Measurements from ENCODE around the gene NOX3. TPM values are rescaled to one million over a fixed set of nuclear protein-coding genes. Genes with fewer than 3 reads are reported as not detected.

The NOX3 gene
- total and polyA plus RNA-seq, 4 donors: not detected

DNA sequence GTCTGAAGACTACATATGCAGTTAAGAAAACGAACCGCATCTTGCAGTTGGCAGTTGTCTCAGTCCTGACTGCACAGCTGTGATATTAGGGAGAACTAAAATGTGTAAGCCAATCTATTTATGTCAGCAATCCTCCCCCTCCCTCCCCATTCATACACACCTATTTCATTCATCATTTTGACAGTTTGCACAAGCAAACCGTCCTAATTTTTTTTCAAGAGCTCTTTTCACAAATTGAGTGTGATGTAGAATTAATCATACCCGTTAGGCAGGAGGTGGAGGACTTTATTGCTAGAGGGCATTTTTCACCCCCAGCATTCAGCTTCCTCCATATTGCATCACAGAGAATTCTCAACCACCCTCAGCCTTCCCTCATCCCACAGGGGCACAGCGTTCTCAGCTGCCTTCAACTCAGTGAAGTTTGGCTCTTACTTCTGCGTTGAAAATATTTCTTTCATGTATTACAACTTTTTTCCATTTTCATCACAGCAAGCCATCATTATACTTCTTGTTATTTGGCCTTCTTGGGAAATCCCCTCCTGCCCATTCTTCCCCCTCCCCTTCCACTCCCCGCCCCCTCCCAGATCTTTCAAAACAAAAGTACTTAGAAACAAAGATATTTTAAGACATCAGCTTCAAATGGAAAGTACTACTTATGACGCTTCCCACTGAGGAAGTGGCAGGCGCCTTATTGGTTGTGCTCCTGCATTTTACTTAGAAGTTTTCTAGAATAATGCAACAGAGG, 37.5 kb downstream of the NOX3 start:
- WGBS, 2 donors: 10% methylated on average over 9 of the region's 9 CpGs
- H3K9ac ChIP-seq (ENCODE audit: insufficient read depth in 1 of 2, low read length in 2 of 2): peak overlapping the region in 1 of 2 donors; percentile 34
- H3K36me3 ChIP-seq (ENCODE audit: control insufficient read depth in 4 of 4, insufficient read depth in 4 of 4, low read length in 4 of 4): no peaks in the 10 kb centered on the region
- ATAC-seq (ENCODE audit: insufficient read depth, low FRiP score) (peak; percentile 53), DNase-seq (peak; percentile 60 to 83 (median 76))
- H3K27me3 ChIP-seq (ENCODE audit: control insufficient read depth in 3 of 3, insufficient read depth in 3 of 3, low read length in 2 of 3): no peaks in the 10 kb centered on the region
- H3K9me3 ChIP-seq (ENCODE audit: control insufficient read depth in 4 of 4, insufficient read depth in 3 of 4, low read length in 3 of 4): no peaks in the 10 kb centered on the region
- H3K4me1 ChIP-seq (ENCODE audit: control insufficient read depth in 5 of 5, insufficient read depth in 5 of 5, low read length in 5 of 5): peaks cover 0 to 11% (median 5%) of the 10 kb centered on the region in 5 donors
- H3K27ac ChIP-seq (ENCODE audit: low read depth in 1 of 2, low read length in 1 of 2): peak overlapping the region in 1 of 2 donors; percentile 65
- H3K4me3 ChIP-seq: no peak overlapping the region
- TF ChIP-seq, protein P1, sequence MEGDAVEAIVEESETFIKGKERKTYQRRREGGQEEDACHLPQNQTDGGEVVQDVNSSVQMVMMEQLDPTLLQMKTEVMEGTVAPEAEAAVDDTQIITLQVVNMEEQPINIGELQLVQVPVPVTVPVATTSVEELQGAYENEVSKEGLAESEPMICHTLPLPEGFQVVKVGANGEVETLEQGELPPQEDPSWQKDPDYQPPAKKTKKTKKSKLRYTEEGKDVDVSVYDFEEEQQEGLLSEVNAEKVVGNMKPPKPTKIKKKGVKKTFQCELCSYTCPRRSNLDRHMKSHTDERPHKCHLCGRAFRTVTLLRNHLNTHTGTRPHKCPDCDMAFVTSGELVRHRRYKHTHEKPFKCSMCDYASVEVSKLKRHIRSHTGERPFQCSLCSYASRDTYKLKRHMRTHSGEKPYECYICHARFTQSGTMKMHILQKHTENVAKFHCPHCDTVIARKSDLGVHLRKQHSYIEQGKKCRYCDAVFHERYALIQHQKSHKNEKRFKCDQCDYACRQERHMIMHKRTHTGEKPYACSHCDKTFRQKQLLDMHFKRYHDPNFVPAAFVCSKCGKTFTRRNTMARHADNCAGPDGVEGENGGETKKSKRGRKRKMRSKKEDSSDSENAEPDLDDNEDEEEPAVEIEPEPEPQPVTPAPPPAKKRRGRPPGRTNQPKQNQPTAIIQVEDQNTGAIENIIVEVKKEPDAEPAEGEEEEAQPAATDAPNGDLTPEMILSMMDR (IDR thresholded peaks at IDR 0.05; ENCODE audit: control extremely low read depth, extremely low read depth): no peak

DNA sequence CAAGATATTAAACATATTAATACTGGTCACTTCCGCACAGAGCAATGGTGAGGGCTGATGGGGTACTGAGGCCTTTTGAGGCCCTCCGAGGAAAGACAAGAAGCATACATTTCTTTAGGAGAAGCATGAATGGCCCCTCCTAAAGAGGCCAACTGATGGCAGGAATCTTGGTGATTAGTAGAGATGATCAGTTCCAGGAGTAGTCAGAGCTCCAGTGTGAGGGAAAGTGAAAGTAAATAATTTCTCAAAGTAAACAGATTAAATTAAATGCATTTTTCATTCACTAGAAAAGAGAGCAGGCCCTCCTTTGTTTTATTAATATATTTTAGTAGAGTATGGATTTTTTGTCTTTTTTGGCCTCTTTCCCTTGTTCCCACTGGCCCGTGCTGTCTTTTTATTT, 38.2 kb downstream of the NOX3 start:
- no peak overlapping the region for H3K27ac ChIP-seq (ENCODE audit: low read depth in 1 of 2, low read length in 1 of 2)
- H3K4me1 ChIP-seq (ENCODE audit: control insufficient read depth in 5 of 5, insufficient read depth in 5 of 5, low read length in 5 of 5): peaks cover 0 to 11% (median 5%) of the 10 kb centered on the region in 5 donors
- no peak overlapping the region for H3K4me3 ChIP-seq
- H3K9me3 ChIP-seq (ENCODE audit: control insufficient read depth in 4 of 4, insufficient read depth in 3 of 4, low read length in 3 of 4): no peaks in the 10 kb centered on the region
- TF ChIP-seq, protein P1 (IDR thresholded peaks at IDR 0.05; ENCODE audit: control extremely low read depth, extremely low read depth): no peak
- no peaks in the 10 kb centered on the region for H3K36me3 ChIP-seq (ENCODE audit: control insufficient read depth in 4 of 4, insufficient read depth in 4 of 4, low read length in 4 of 4)
- ATAC-seq (ENCODE audit: insufficient read depth, low FRiP score) (no peak), DNase-seq (no peak)
- H3K27me3 ChIP-seq (ENCODE audit: control insufficient read depth in 3 of 3, insufficient read depth in 3 of 3, low read length in 2 of 3): no peaks in the 10 kb centered on the region
- 79 to 85% methylated on average over 3 of the region's 3 CpGs for WGBS, 2 donors
- H3K9ac ChIP-seq (ENCODE audit: insufficient read depth in 1 of 2, low read length in 2 of 2): no peak overlapping the region

DNA sequence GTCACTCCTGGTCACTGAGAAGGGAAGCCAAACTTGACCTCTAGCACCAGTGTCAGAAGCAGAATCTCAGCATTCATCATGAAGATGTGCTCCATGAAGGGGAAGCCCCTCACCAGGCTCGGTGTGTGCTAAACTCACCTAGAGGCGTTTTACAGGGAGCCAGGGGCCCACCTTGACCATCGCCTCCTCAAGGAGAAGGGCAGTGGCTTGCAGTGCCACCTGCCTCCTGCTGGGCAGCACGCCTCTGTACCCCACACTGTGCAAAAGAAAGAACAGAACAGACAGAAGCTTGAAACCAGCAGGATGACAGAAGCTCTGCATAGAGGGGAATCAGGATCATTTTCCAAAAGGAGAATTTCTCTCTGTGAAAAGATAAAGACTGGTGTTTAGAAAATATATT, 39.7 kb downstream of the NOX3 start:
- TF ChIP-seq, protein P1 (IDR thresholded peaks at IDR 0.05; ENCODE audit: control extremely low read depth, extremely low read depth): no peak
- no peaks in the 10 kb centered on the region for H3K27me3 ChIP-seq (ENCODE audit: control insufficient read depth in 3 of 3, insufficient read depth in 3 of 3, low read length in 2 of 3)
- no peak for ATAC-seq (ENCODE audit: insufficient read depth, low FRiP score)

More for the DNA sequence above, 39.7 kb downstream of the NOX3 start:
- WGBS, 2 donors: 94% methylated on average over 4 of the region's 4 CpGs
- Histone ChIP-seq H3K4me3 (no peak overlapping the region), H3K4me1 (ENCODE audit: control insufficient read depth in 5 of 5, insufficient read depth in 5 of 5, low read length in 5 of 5) (peaks cover 0 to 11% (median 5%) of the 10 kb centered on the region in 5 donors), H3K9me3 (ENCODE audit: control insufficient read depth in 4 of 4, insufficient read depth in 3 of 4, low read length in 3 of 4) (no peaks in the 10 kb centered on the region), H3K27ac (ENCODE audit: low read depth in 1 of 2, low read length in 1 of 2) (no peak overlapping the region), H3K36me3 (ENCODE audit: control insufficient read depth in 4 of 4, insufficient read depth in 4 of 4, low read length in 4 of 4) (no peaks in the 10 kb centered on the region), H3K9ac (ENCODE audit: insufficient read depth in 1 of 2, low read length in 2 of 2) (no peak overlapping the region)
- DNase-seq: no peak

Data from lung (tissue), 12 donors.